ENCODE measurements around the gene XCL1. TPM values are rescaled to one million over a fixed set of nuclear protein-coding genes. Genes with fewer than 3 reads are reported as not detected.
A peak's percentile ranks its signal among the peaks of the same experiment; 100 is the strongest.

The XCL1 gene
- total RNA-seq, 4 donors from 2014 or later, result 0.42 to 1.2 (median 0.91) TPM; not detected in 1

DNA sequence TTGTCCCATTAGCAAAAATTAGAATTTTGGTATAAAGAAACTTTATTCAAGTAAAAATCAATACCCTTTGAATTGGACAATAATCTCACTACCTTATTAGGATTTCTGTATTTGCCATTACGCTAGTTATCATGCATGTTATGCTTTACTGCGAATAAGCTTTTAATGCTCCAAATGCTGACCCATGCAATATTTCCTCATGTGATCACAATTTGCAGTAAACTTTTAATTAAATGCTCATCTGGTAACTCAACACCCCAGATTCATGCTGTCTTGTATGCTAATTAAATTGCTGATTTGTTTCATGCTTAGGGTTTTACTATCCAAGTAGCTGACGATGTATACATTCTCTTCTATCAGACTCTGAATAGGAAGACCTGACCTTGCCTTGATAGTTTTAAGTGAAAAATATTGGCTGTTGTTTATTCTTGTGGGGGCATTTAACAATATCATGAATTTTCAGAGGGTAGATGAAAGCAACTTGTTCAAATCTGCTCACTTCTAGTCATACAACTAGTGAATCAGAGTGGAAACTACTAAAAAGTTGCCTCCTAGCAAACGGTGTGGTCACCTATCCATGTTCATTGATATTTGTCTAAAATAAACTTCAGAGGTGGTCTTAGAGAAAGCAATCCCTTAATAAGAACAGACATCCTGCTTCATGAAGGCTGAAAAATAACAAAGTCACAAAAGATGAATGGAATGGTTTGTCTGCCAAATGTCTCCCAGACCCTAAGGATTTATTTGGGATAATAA is 5.6 kb downstream of the XCL1 start:
- DNase-seq (ENCODE audit: extremely low spot score), result no peak
- no peaks in the 10 kb centered on the region for H3K9me3 ChIP-seq
- no peaks in the 10 kb centered on the region for H3K36me3 ChIP-seq
- H3K27me3 ChIP-seq, result no peaks in the 10 kb centered on the region
- no peak overlapping the region for H3K4me3 ChIP-seq
- WGBS, result 71% methylated on average over 4 of the region's 4 CpGs
- H3K4me1 ChIP-seq, result peaks cover 10 to 38% (median 33%) of the 10 kb centered on the region in 4 donors
- intact Hi-C loops (cut with DNase I), result no loop called here
- no peak overlapping the region for H3K27ac ChIP-seq (replicated peaks in 1 of 4)
- TF ChIP-seq POLR2AphosphoS5 (IDR thresholded peaks at IDR 0.05), result no peak
- TF ChIP-seq CTCF (IDR thresholded peaks at IDR 0.05), result no peak
- no peak for TF ChIP-seq EP300 (IDR thresholded peaks at IDR 0.05)
- TF ChIP-seq POLR2A (IDR thresholded peaks at IDR 0.05; ENCODE audit: low read depth), result no peak

DNA sequence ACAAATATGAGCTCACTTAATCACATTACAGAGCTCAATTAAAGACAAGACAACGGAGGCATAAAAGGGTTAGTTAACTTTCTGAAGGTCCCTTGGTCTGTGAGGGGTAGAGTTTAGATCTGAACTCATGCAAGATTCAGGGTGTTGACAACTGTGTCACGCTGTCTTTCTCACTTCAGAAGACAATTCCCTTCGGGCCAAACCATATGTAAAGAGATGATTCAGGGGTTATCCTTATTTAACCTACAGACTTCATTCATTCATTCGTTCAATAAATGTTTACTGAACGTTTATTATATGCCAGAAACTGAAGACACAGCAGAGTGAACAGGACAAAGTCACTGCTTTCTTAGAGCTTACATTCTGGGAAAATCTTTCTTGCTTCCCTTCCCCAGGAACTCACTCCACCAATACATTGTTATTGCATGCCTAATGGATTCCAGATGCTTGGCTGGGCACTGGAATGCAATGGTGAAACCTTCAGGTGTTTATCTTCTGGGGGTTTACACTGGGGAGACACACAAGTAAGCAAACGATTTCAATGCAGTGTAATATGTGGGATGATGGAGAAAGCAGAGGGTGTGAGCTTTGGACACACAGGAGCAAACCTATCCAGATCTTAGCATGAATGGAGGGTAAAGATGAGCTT is 6.4 kb downstream of the XCL1 start:
- H3K27ac ChIP-seq (replicated peaks in 1 of 4), result no peak overlapping the region
- intact Hi-C loops (cut with DNase I), result no loop called here
- WGBS, result 33% methylated on average over 6 of the region's 6 CpGs
- H3K4me1 ChIP-seq, result peaks cover 10 to 38% (median 33%) of the 10 kb centered on the region in 4 donors
- H3K27me3 ChIP-seq, result no peaks in the 10 kb centered on the region
- DNase-seq (ENCODE audit: extremely low spot score), result no peak
- no peak overlapping the region for H3K4me3 ChIP-seq
- TF ChIP-seq EP300 (IDR thresholded peaks at IDR 0.05), result no peak
- TF ChIP-seq CTCF (IDR thresholded peaks at IDR 0.05), result no peak
- no peak for TF ChIP-seq POLR2AphosphoS5 (IDR thresholded peaks at IDR 0.05)
- no peak for TF ChIP-seq POLR2A (IDR thresholded peaks at IDR 0.05; ENCODE audit: low read depth)
- no peaks in the 10 kb centered on the region for H3K36me3 ChIP-seq
- H3K9me3 ChIP-seq, result no peaks in the 10 kb centered on the region

GRCh38 chr1:168583571-168583970 is 7.2 kb downstream of the XCL1 start:
- Histone ChIP-seq H3K4me3 (no peak overlapping the region), H3K4me1 (peaks cover 10 to 38% (median 33%) of the 10 kb centered on the region in 4 donors), H3K36me3 (no peaks in the 10 kb centered on the region), H3K27ac (replicated peaks in 1 of 4) (no peak overlapping the region), H3K9me3 (no peaks in the 10 kb centered on the region), H3K27me3 (no peaks in the 10 kb centered on the region)
- WGBS, result 81% methylated on average over 6 of the region's 6 CpGs
- DNase-seq (ENCODE audit: extremely low spot score), result no peak
- TF ChIP-seq CTCF (IDR thresholded peaks at IDR 0.05) (no peak), POLR2AphosphoS5 (IDR thresholded peaks at IDR 0.05) (no peak), POLR2A (IDR thresholded peaks at IDR 0.05; ENCODE audit: low read depth) (no peak), EP300 (IDR thresholded peaks at IDR 0.05) (no peak)
- intact Hi-C loops (cut with DNase I), result no loop called here

DNA sequence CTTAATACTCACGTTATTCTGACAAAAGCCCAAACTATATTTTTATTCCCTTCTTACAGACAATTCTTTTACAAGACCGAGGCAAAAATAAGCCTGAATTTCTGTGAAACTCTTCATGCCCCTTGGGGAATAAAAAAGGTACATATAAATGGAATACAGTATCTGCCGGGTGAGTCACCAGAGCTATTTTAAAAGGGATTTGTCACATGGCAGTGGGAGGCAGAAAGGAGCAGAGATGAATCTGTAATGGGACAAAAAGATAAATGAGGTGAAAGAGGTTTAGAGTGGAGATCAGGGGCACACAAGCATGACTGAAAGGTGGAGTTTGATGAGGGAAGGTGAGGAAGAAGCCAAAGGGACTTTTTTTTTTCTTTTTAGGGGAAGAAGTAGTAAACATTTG is 8.8 kb downstream of the XCL1 start:
- peaks cover 10 to 38% (median 33%) of the 10 kb centered on the region in 4 donors for H3K4me1 ChIP-seq
- WGBS, result 44% methylated on average over 3 of the region's 3 CpGs
- H3K4me3 ChIP-seq, result no peak overlapping the region
- no peaks in the 10 kb centered on the region for H3K36me3 ChIP-seq
- TF ChIP-seq EP300 (IDR thresholded peaks at IDR 0.05), result no peak
- TF ChIP-seq CTCF (IDR thresholded peaks at IDR 0.05), result no peak
- no peak for TF ChIP-seq POLR2AphosphoS5 (IDR thresholded peaks at IDR 0.05)
- TF ChIP-seq POLR2A (IDR thresholded peaks at IDR 0.05; ENCODE audit: low read depth), result no peak
- H3K27ac ChIP-seq (replicated peaks in 1 of 4), result peak overlapping the region in 1 of 4 donors; percentile 35
- DNase-seq (ENCODE audit: extremely low spot score), result no peak
- no peaks in the 10 kb centered on the region for H3K27me3 ChIP-seq
- no peaks in the 10 kb centered on the region for H3K9me3 ChIP-seq
- intact Hi-C loops (cut with DNase I), result no loop called here
